BJ (cell line): Measurements from ENCODE around the gene RSPRY1. TPM values are rescaled to one million over a fixed set of nuclear protein-coding genes. Genes with fewer than 3 reads are reported as not detected.

Source experiments
- CTCF ChIA-PET: fragments of 350-600 bp; formaldehyde crosslinking; extraction: SDS; loops from one replicate; lab custom pipeline; 2021; ENCODE audit warnings: antibody characterized with exemption, inconsistent platforms; lab: Yijun Ruan, JAX
- POLR2A ChIA-PET: fragments of 300-600 bp; sonication (Branson Sonifier 250); formaldehyde crosslinking; extraction: SDS; loops from one replicate; lab custom pipeline; 2021; ENCODE audit warnings: antibody characterized with exemption; lab: Charles Lee
- DNase-seq: peaks from one replicate; pipeline ENCODE4 v3.0.0-alpha.2; 2011; ENCODE audit warnings: low read depth
- H3K27me3 ChIP-seq: 2 replicates; pipeline ENCODE4 v1.6.0; 2011; ENCODE audit warnings: low read length; ENCODE audit not compliant: control insufficient read depth, insufficient read depth
- H3K36me3 ChIP-seq: 2 replicates; pipeline ENCODE4 v1.5.1; 2011; ENCODE audit warnings: low read length; ENCODE audit not compliant: control insufficient read depth, insufficient read depth
- H3K4me3 ChIP-seq: 2 replicates; pipeline ENCODE4 v1.5.1; 2011; ENCODE audit warnings: low read depth, mild to moderate bottlenecking, control low read depth, low read length
- CTCF ChIP-seq: IDR thresholded peaks from 2 replicates; pipeline ENCODE4 v1.5.1; 2011; ENCODE audit warnings: low read depth, mild to moderate bottlenecking, control low read depth, inconsistent platforms, low read length, moderate library complexity; ENCODE audit not compliant: insufficient read depth
- polyA plus RNA-seq: library from polyadenylated mRNA; depleted of rRNA; stranded (reverse); fragments of >200 nt; gene quantifications from 2 replicates; pipeline ENCODE4 v1.2.3, GENCODE V29; 2011

RSPRY1 gene
- polyA plus RNA-seq, 1 experiment = 29.7 TPM

- H3K4me3 ChIP-seq = no peak overlapping the region
- TF ChIP-seq CTCF = no peak
- peaks cover 8% of the 10 kb centered on the region for H3K36me3 ChIP-seq
- CTCF ChIA-PET = interaction anchor here (1.9 kb wide), 1 partner anchor 11 kb away, joined by 5 read pairs; no protein-coding TSS in a partner anchor
- no peak for DNase-seq
- POLR2A ChIA-PET = no interaction called here
- no peaks in the 10 kb centered on the region for H3K27me3 ChIP-seq
These were observed 26.7 kb upstream of the RSPRY1 start for GRCh38 chr16:57159447-57159846.

- POLR2A ChIA-PET = no interaction called here
- Histone ChIP-seq H3K4me3 (no peak overlapping the region), H3K36me3 (peaks cover 4% of the 10 kb centered on the region), H3K27me3 (no peaks in the 10 kb centered on the region)
- DNase-seq = no peak
- CTCF ChIA-PET = no interaction called here
- no peak for TF ChIP-seq CTCF
These were observed 22.3 kb upstream of the RSPRY1 start for GRCh38 chr16:57163842-57164241.

GRCh38 chr16:57165483-57165882 is 20.6 kb upstream of the RSPRY1 start:
- H3K4me3 ChIP-seq = no peak overlapping the region
- DNase-seq = no peak
- no peak for TF ChIP-seq CTCF
- peaks cover 4% of the 10 kb centered on the region for H3K36me3 ChIP-seq
- ChIA-PET CTCF (interaction anchor here (5.4 kb wide), 1 partner anchor 82 kb away, joined by 44 read pairs; no protein-coding TSS in a partner anchor), POLR2A (interaction anchor here (0.6 kb wide), 1 partner anchor 78 kb away, joined by 4 read pairs; no protein-coding TSS in a partner anchor)
- H3K27me3 ChIP-seq = no peaks in the 10 kb centered on the region

GRCh38 chr16:57165938-57166337 is 20.2 kb upstream of the RSPRY1 start:
- H3K27me3 ChIP-seq = no peaks in the 10 kb centered on the region
- no peak for DNase-seq
- TF ChIP-seq CTCF = no peak
- ChIA-PET POLR2A (interaction anchor here (0.6 kb wide), 1 partner anchor 78 kb away, joined by 4 read pairs; no protein-coding TSS in a partner anchor), CTCF (interaction anchor here (2.2 to 5.4 kb wide), 2 partner anchors 73 to 82 kb away, joined by 14 to 44 read pairs; partner anchors contain the start of gene CPNE2)
- H3K4me3 ChIP-seq = no peak overlapping the region
- peaks cover 4% of the 10 kb centered on the region for H3K36me3 ChIP-seq

- H3K27me3 ChIP-seq = no peaks in the 10 kb centered on the region
- ChIA-PET CTCF (interaction anchor here (2.2 to 5.4 kb wide), 2 partner anchors 74 to 83 kb away, joined by 14 to 44 read pairs; partner anchors contain the start of gene CPNE2), POLR2A (no interaction called here)
- H3K4me3 ChIP-seq = no peak overlapping the region
- no peak for TF ChIP-seq CTCF
- H3K36me3 ChIP-seq = peaks cover 5% of the 10 kb centered on the region
- no peak for DNase-seq
These were observed 19.7 kb upstream of the RSPRY1 start for GRCh38 chr16:57166451-57166850.
